ENCODE results near the gene SORL1. TPM values are rescaled to one million over a fixed set of nuclear protein-coding genes. Genes with fewer than 3 reads are reported as not detected.

SORL1 gene
- polyA plus RNA-seq, 1 donor from 2014 or later, result 6.5 TPM

DNA sequence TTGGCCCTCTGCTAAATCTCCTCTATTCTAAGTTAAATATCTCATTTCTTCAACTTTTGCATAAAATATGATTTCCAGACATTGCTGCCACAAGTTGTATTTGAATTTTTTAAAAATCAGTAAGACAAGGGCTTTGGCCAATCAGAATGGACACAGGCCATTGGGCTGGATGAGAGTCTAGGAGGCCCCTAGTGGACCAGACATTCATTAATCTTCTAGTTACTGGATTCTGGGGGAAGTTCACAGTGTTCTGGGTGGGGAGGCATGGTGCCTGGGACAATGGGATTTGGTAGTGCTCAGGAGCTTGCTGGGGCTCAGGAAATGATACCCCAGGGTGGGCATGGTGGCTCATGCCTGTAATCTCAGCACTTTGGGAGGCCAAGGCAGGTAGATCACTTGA is 12.4 kb upstream of the SORL1 start:
- no peaks in the 10 kb centered on the region for H3K9me2 ChIP-seq (ENCODE audit: insufficient read depth, low read length)
- no peak overlapping the region for H3K27ac ChIP-seq (ENCODE audit: low read length)
- H3K4me2 ChIP-seq (ENCODE audit: low read length), result no peak overlapping the region
- no peaks in the 10 kb centered on the region for H3K27me3 ChIP-seq (ENCODE audit: insufficient read depth, low read depth, low read length)
- H3K4me3 ChIP-seq (ENCODE audit: low read length), result no peak overlapping the region
- H3F3A ChIP-seq (ENCODE audit: insufficient read depth, low read length, poor library complexity, severe bottlenecking), result no peaks in the 10 kb centered on the region
- H2AFZ ChIP-seq (ENCODE audit: low read depth, low read length), result no peak overlapping the region
- H3K9me3 ChIP-seq (ENCODE audit: low read length), result no peaks in the 10 kb centered on the region
- TF ChIP-seq MXI1 (conservative IDR thresholded peaks at IDR 0.05; ENCODE audit: poor library complexity, severe bottlenecking) (no peak), EP300 (conservative IDR thresholded peaks at IDR 0.05; ENCODE audit: poor library complexity, severe bottlenecking) (no peak), EZH2 (IDR thresholded peaks at IDR 0.05; ENCODE audit: borderline replicate concordance, insufficient read depth, low read length, poor library complexity, severe bottlenecking) (no peak), TAF1 (IDR thresholded peaks at IDR 0.05; ENCODE audit: low read depth) (no peak), POLR2AphosphoS5 (IDR thresholded peaks at IDR 0.05) (no peak), SMC3 (conservative IDR thresholded peaks at IDR 0.05; ENCODE audit: poor library complexity) (no peak), RAD21 (conservative IDR thresholded peaks at IDR 0.05) (no peak)
- TF ChIP-seq, protein P1, sequence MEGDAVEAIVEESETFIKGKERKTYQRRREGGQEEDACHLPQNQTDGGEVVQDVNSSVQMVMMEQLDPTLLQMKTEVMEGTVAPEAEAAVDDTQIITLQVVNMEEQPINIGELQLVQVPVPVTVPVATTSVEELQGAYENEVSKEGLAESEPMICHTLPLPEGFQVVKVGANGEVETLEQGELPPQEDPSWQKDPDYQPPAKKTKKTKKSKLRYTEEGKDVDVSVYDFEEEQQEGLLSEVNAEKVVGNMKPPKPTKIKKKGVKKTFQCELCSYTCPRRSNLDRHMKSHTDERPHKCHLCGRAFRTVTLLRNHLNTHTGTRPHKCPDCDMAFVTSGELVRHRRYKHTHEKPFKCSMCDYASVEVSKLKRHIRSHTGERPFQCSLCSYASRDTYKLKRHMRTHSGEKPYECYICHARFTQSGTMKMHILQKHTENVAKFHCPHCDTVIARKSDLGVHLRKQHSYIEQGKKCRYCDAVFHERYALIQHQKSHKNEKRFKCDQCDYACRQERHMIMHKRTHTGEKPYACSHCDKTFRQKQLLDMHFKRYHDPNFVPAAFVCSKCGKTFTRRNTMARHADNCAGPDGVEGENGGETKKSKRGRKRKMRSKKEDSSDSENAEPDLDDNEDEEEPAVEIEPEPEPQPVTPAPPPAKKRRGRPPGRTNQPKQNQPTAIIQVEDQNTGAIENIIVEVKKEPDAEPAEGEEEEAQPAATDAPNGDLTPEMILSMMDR (IDR thresholded peaks at IDR 0.05; ENCODE audit: poor library complexity, severe bottlenecking), result no peak
- TF ChIP-seq, protein P2, sequence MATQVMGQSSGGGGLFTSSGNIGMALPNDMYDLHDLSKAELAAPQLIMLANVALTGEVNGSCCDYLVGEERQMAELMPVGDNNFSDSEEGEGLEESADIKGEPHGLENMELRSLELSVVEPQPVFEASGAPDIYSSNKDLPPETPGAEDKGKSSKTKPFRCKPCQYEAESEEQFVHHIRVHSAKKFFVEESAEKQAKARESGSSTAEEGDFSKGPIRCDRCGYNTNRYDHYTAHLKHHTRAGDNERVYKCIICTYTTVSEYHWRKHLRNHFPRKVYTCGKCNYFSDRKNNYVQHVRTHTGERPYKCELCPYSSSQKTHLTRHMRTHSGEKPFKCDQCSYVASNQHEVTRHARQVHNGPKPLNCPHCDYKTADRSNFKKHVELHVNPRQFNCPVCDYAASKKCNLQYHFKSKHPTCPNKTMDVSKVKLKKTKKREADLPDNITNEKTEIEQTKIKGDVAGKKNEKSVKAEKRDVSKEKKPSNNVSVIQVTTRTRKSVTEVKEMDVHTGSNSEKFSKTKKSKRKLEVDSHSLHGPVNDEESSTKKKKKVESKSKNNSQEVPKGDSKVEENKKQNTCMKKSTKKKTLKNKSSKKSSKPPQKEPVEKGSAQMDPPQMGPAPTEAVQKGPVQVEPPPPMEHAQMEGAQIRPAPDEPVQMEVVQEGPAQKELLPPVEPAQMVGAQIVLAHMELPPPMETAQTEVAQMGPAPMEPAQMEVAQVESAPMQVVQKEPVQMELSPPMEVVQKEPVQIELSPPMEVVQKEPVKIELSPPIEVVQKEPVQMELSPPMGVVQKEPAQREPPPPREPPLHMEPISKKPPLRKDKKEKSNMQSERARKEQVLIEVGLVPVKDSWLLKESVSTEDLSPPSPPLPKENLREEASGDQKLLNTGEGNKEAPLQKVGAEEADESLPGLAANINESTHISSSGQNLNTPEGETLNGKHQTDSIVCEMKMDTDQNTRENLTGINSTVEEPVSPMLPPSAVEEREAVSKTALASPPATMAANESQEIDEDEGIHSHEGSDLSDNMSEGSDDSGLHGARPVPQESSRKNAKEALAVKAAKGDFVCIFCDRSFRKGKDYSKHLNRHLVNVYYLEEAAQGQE (IDR thresholded peaks at IDR 0.05; ENCODE audit: borderline replicate concordance), result no peak
- no peaks in the 10 kb centered on the region for H4K20me1 ChIP-seq (ENCODE audit: insufficient read depth)
- no peaks in the 10 kb centered on the region for H3K36me3 ChIP-seq (ENCODE audit: insufficient read depth, low read length)
- H3K9ac ChIP-seq (ENCODE audit: low read length), result no peak overlapping the region
- no peaks in the 10 kb centered on the region for H3K79me2 ChIP-seq (replicated peaks; ENCODE audit: insufficient read depth, low read length)

DNA sequence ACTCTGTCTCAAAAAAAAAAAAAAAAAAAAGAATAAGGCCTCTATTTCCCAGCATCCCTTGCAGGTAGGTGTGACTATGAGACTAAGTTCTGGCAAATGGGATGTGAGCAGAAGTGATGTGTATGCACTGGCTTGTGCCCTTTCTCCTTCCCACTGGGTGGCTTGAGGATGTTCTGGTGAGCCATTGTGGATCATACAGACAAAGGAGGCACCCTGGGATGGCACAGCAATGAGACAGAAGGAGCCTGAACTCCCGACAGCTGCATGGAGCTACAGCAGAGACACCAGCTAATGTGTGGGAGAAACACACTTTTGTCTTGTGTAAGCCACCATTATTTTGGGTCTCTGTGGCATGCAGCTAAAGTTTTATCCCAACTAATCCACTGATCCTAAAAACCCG is 10.6 kb upstream of the SORL1 start:
- H4K20me1 ChIP-seq (ENCODE audit: insufficient read depth), result no peaks in the 10 kb centered on the region
- TF ChIP-seq TAF1 (IDR thresholded peaks at IDR 0.05; ENCODE audit: low read depth), result no peak
- TF ChIP-seq, protein P1 (IDR thresholded peaks at IDR 0.05; ENCODE audit: poor library complexity, severe bottlenecking), result no peak
- TF ChIP-seq, protein P2 (IDR thresholded peaks at IDR 0.05; ENCODE audit: borderline replicate concordance), result no peak
- no peak overlapping the region for H2AFZ ChIP-seq (ENCODE audit: low read depth, low read length)
- no peaks in the 10 kb centered on the region for H3K9me2 ChIP-seq (ENCODE audit: insufficient read depth, low read length)
- no peaks in the 10 kb centered on the region for H3F3A ChIP-seq (ENCODE audit: insufficient read depth, low read length, poor library complexity, severe bottlenecking)
- no peak overlapping the region for H3K4me3 ChIP-seq (ENCODE audit: low read length)
- no peaks in the 10 kb centered on the region for H3K36me3 ChIP-seq (ENCODE audit: insufficient read depth, low read length)
- H3K4me2 ChIP-seq (ENCODE audit: low read length), result no peak overlapping the region
- H3K9ac ChIP-seq (ENCODE audit: low read length), result no peak overlapping the region
- H3K27me3 ChIP-seq (ENCODE audit: insufficient read depth, low read depth, low read length), result no peaks in the 10 kb centered on the region
- H3K79me2 ChIP-seq (replicated peaks; ENCODE audit: insufficient read depth, low read length), result no peaks in the 10 kb centered on the region
- H3K27ac ChIP-seq (ENCODE audit: low read length), result no peak overlapping the region
- H3K9me3 ChIP-seq (ENCODE audit: low read length), result no peaks in the 10 kb centered on the region

All from neural cell (in vitro differentiated cells).